Neural cell (in vitro differentiated cells): ENCODE results near the gene SLC37A1. TPM values are rescaled to one million over a fixed set of nuclear protein-coding genes. Genes with fewer than 3 reads are reported as not detected.

Source experiments
- H2AFZ ChIP-seq: fragments of 200-600, 300-800 bp; sonication (generic), shearing (Covaris generic); 2 replicates; pipeline ENCODE4 v1.6.0; 2014; ENCODE audit warnings: low read depth, mild to moderate bottlenecking, antibody characterized with exemption, low read length, moderate library complexity
- H3F3A ChIP-seq: fragments of 200-600 bp; shearing (Covaris generic); 2 replicates; pipeline ENCODE4 v1.6.1; 2016; ENCODE audit warnings: mild to moderate bottlenecking, moderate library complexity, mixed read lengths, antibody characterized with exemption, low read length; ENCODE audit not compliant: insufficient read depth, poor library complexity, severe bottlenecking
- H3K27ac ChIP-seq: fragments of 200-600, 300-800 bp; sonication (generic), shearing (Covaris generic); 2 replicates; pipeline ENCODE4 v1.5.1; 2014; ENCODE audit warnings: mild to moderate bottlenecking, low read length, moderate library complexity
- H3K27me3 ChIP-seq: fragments of 300-800, 200-600 bp; sonication (generic), shearing (Covaris generic); 2 replicates; pipeline ENCODE4 v1.6.0; 2014; ENCODE audit warnings: mild to moderate bottlenecking, low read depth, low read length, moderate library complexity; ENCODE audit not compliant: insufficient read depth
- H3K36me3 ChIP-seq: fragments of 300-800, 200-600 bp; sonication (generic), shearing (Covaris generic); 2 replicates; pipeline ENCODE4 v1.5.1; 2014; ENCODE audit warnings: mild to moderate bottlenecking, antibody characterized with exemption, low read length, moderate library complexity; ENCODE audit not compliant: insufficient read depth
- H3K4me2 ChIP-seq: fragments of 300-800, 200-600 bp; sonication (generic), shearing (Covaris generic); 2 replicates; pipeline ENCODE4 v1.6.0; 2014; ENCODE audit warnings: mild to moderate bottlenecking, low read length
- H3K4me3 ChIP-seq: fragments of 300-800, 200-600 bp; sonication (generic), shearing (Covaris generic); 2 replicates; pipeline ENCODE4 v1.5.1; 2014; ENCODE audit warnings: mild to moderate bottlenecking, low read length, moderate library complexity
- H3K79me2 ChIP-seq: fragments of 200-600 bp; shearing (Covaris generic); replicated peaks from 2 replicates; pipeline ENCODE4 v1.6.0; 2014; ENCODE audit warnings: mild to moderate bottlenecking, low read length, moderate library complexity; ENCODE audit not compliant: insufficient read depth
- H3K9ac ChIP-seq: fragments of 300-800, 200-600 bp; sonication (generic), shearing (Covaris generic); 2 replicates; pipeline ENCODE4 v1.6.1; 2016; ENCODE audit warnings: mild to moderate bottlenecking, low read length, mixed read lengths
- H3K9me2 ChIP-seq: fragments of 200-600 bp; shearing (Covaris generic); 2 replicates; pipeline ENCODE4 v1.6.1; 2016; ENCODE audit warnings: mild to moderate bottlenecking, low read length, mixed read lengths; ENCODE audit not compliant: insufficient read depth
- H3K9me3 ChIP-seq: fragments of 200-600, 300-800 bp; sonication (generic), shearing (Covaris generic); 2 replicates; pipeline ENCODE4 v1.6.1; 2016; ENCODE audit warnings: mild to moderate bottlenecking, mixed run types, low read length, moderate library complexity, mixed read lengths
- H4K20me1 ChIP-seq: fragments of 200-600 bp; shearing (Covaris generic); 2 replicates; pipeline ENCODE4 v1.6.1; 2016; ENCODE audit warnings: mild to moderate bottlenecking, mixed run types; ENCODE audit not compliant: insufficient read depth
- CTCF ChIP-seq: fragments of 450-650 bp; IDR thresholded peaks from 2 replicates; pipeline ENCODE4 v1.5.1; 2014; ENCODE audit warnings: antibody characterized with exemption, mild to moderate bottlenecking, moderate library complexity; ENCODE audit not compliant: poor library complexity, severe bottlenecking
- EP300 ChIP-seq: fragments of 450-650 bp; conservative IDR thresholded peaks from 2 replicates; pipeline ENCODE4 v1.6.1; 2014; ENCODE audit warnings: antibody characterized with exemption, mild to moderate bottlenecking, moderate library complexity; ENCODE audit not compliant: poor library complexity, severe bottlenecking
- EZH2 ChIP-seq: fragments of 200-600, 300-800 bp; shearing (Covaris generic), sonication (generic); IDR thresholded peaks from 2 replicates; pipeline ENCODE4 v1.6.1; 2014; ENCODE audit warnings: antibody characterized with exemption, low read length, borderline replicate concordance, mild to moderate bottlenecking; ENCODE audit not compliant: insufficient read depth, poor library complexity, severe bottlenecking
- MXI1 ChIP-seq: fragments of 450-650 bp; conservative IDR thresholded peaks from 2 replicates; pipeline ENCODE4 v1.6.1; 2014; ENCODE audit warnings: antibody characterized with exemption, mild to moderate bottlenecking; ENCODE audit not compliant: poor library complexity, severe bottlenecking
- POLR2AphosphoS5 ChIP-seq: IDR thresholded peaks from 2 replicates; pipeline ENCODE4 v1.6.1; 2012
- RAD21 ChIP-seq: fragments of 450-650 bp; conservative IDR thresholded peaks from 2 replicates; pipeline ENCODE4 v1.6.1; 2014; ENCODE audit warnings: antibody characterized with exemption, mild to moderate bottlenecking, moderate library complexity
- SMC3 ChIP-seq: fragments of 450-650 bp; conservative IDR thresholded peaks from 2 replicates; pipeline ENCODE4 v1.6.1; 2014; ENCODE audit warnings: antibody characterized with exemption, mild to moderate bottlenecking, moderate library complexity; ENCODE audit not compliant: poor library complexity
- TAF1 ChIP-seq: IDR thresholded peaks from 2 replicates; pipeline ENCODE4 v1.6.1; 2012; ENCODE audit warnings: low read depth
- polyA plus RNA-seq: library from polyadenylated mRNA; depleted of rRNA; stranded (reverse); fragments of >200 nt; gene quantifications from 2 replicates; pipeline ENCODE4 v1.2.3, GENCODE V29; 2014
- TF ChIP-seq, protein P1 (sequence below): IDR thresholded peaks from 2 replicates; pipeline ENCODE4 v1.6.1; 2012; ENCODE audit warnings: borderline replicate concordance

Gene SLC37A1
- polyA plus RNA-seq, 1 donor from 2014 or later = 60.7 TPM

DNA sequence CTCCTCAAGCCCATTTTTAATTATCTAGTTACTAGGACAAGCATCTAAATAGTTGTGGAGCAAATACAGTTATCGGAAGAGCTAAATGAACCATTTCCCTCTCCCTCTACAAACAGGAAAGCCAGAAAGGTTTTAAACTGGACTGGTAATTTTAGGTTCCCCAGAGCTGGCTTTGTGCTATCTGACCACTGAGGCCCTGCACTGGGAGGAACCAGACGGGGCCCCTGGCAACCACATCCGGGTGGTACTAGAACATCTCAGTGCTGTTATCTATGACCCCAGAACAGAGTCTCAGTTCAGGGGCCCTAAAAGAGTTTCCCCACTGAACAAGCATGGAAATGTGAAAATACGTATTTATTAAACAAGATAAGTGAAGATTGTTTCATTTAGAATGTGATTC, 9.9 kb upstream of the SLC37A1 start:
- no peak overlapping the region for H3K9ac ChIP-seq

GRCh38 chr21:42505090-42505726, 8.4 kb upstream of the SLC37A1 start:
- no peak overlapping the region for H3K27ac ChIP-seq
- no peaks in the 10 kb centered on the region for H3K79me2 ChIP-seq
- no peak for TF ChIP-seq POLR2AphosphoS5
- TF ChIP-seq RAD21 = no peak
- no peak for TF ChIP-seq CTCF
- no peak for TF ChIP-seq SMC3
- no peak for TF ChIP-seq EP300
- no peak for TF ChIP-seq MXI1
- no peak for TF ChIP-seq TAF1
- no peak for TF ChIP-seq EZH2

More for the DNA sequence above, 9.9 kb upstream of the SLC37A1 start:
- no peaks in the 10 kb centered on the region for H4K20me1 ChIP-seq
- H3K27ac ChIP-seq = no peak overlapping the region
- no peaks in the 10 kb centered on the region for H3K9me2 ChIP-seq
- no peaks in the 10 kb centered on the region for H3K27me3 ChIP-seq
- no peak overlapping the region for H3K4me3 ChIP-seq
- no peaks in the 10 kb centered on the region for H3K36me3 ChIP-seq
- H3K4me2 ChIP-seq = no peak overlapping the region
- H2AFZ ChIP-seq = no peak overlapping the region
- no peak for TF ChIP-seq RAD21
- no peak for TF ChIP-seq EP300
- TF ChIP-seq MXI1 = no peak
- no peak for TF ChIP-seq SMC3
- no peak for TF ChIP-seq TAF1
- TF ChIP-seq, protein P1, sequence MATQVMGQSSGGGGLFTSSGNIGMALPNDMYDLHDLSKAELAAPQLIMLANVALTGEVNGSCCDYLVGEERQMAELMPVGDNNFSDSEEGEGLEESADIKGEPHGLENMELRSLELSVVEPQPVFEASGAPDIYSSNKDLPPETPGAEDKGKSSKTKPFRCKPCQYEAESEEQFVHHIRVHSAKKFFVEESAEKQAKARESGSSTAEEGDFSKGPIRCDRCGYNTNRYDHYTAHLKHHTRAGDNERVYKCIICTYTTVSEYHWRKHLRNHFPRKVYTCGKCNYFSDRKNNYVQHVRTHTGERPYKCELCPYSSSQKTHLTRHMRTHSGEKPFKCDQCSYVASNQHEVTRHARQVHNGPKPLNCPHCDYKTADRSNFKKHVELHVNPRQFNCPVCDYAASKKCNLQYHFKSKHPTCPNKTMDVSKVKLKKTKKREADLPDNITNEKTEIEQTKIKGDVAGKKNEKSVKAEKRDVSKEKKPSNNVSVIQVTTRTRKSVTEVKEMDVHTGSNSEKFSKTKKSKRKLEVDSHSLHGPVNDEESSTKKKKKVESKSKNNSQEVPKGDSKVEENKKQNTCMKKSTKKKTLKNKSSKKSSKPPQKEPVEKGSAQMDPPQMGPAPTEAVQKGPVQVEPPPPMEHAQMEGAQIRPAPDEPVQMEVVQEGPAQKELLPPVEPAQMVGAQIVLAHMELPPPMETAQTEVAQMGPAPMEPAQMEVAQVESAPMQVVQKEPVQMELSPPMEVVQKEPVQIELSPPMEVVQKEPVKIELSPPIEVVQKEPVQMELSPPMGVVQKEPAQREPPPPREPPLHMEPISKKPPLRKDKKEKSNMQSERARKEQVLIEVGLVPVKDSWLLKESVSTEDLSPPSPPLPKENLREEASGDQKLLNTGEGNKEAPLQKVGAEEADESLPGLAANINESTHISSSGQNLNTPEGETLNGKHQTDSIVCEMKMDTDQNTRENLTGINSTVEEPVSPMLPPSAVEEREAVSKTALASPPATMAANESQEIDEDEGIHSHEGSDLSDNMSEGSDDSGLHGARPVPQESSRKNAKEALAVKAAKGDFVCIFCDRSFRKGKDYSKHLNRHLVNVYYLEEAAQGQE = no peak
- no peak for TF ChIP-seq POLR2AphosphoS5
- TF ChIP-seq EZH2 = no peak
- TF ChIP-seq CTCF = no peak
- no peaks in the 10 kb centered on the region for H3K79me2 ChIP-seq
- no peaks in the 10 kb centered on the region for H3K9me3 ChIP-seq
- H3F3A ChIP-seq = no peaks in the 10 kb centered on the region

More at GRCh38 chr21:42505090-42505726, 8.4 kb upstream of the SLC37A1 start:
- H3K4me3 ChIP-seq = no peak overlapping the region
- no peaks in the 10 kb centered on the region for H4K20me1 ChIP-seq
- no peaks in the 10 kb centered on the region for H3K9me3 ChIP-seq
- H3K27me3 ChIP-seq = no peaks in the 10 kb centered on the region
- H3F3A ChIP-seq = no peaks in the 10 kb centered on the region
- no peak overlapping the region for H3K4me2 ChIP-seq
- no peak overlapping the region for H2AFZ ChIP-seq
- H3K36me3 ChIP-seq = no peaks in the 10 kb centered on the region
- H3K9ac ChIP-seq = no peak overlapping the region
- H3K9me2 ChIP-seq = no peaks in the 10 kb centered on the region
